CD4-positive, alpha-beta T cell (primary cell): Measurements from ENCODE around the gene ZNF770. TPM values are rescaled to one million over a fixed set of nuclear protein-coding genes. Genes with fewer than 3 reads are reported as not detected.

Experiments used
- ATAC-seq: fragments of 200-7000 bp; cut with Tn5 transposase; one replicate; pipeline ENCODE4 v1.10.0; 2022; ENCODE audit warnings: mild to moderate bottlenecking; ENCODE audit not compliant: poor library complexity
- CTCF ChIA-PET: fragments of 350-600 bp; sonication (Branson Sonifier 250); formaldehyde crosslinking; loops from one replicate; lab custom pipeline; 2021; ENCODE audit warnings: antibody characterized with exemption, inconsistent platforms; lab: Charles Lee
- POLR2A ChIA-PET: fragments of 350-600 bp; sonication (Branson Sonifier 250); formaldehyde crosslinking; loops from one replicate; lab custom pipeline; 2021; ENCODE audit warnings: antibody characterized with exemption, inconsistent platforms; lab: Charles Lee
- DNase-seq, 14 experiments: peaks; one replicate each; pipeline ENCODE4 v3.0.0-alpha.2; 2013 to 2020; ENCODE audit warnings: mixed read lengths in 2 of 14
- H3K27ac ChIP-seq, 2 donors: one replicate each; pipeline versions ENCODE4 v1.5.1 to v1.7.0; 2013; ENCODE audit warnings: low read length in 2 of 2, low read depth in 1 of 2, mild to moderate bottlenecking in 1 of 2
- H3K27me3 ChIP-seq, 2 experiments: 1 replicate in 1 of 2; 2 replicates in 1 of 2; pipeline versions ENCODE4 v1.6.1 to v1.7.0; 2013; ENCODE audit warnings: low read length in 2 of 2, control low read depth in 1 of 2, mild to moderate bottlenecking in 1 of 2, moderate library complexity in 1 of 2; ENCODE audit not compliant: insufficient read depth in 2 of 2, control insufficient read depth in 1 of 2
- H3K36me3 ChIP-seq: one replicate; pipeline ENCODE4 v1.6.1; 2013; ENCODE audit warnings: low read length, control low read depth; ENCODE audit not compliant: insufficient read depth
- H3K4me1 ChIP-seq: one replicate; pipeline ENCODE4 v1.6.1; 2013; ENCODE audit warnings: low read length, control low read depth; ENCODE audit not compliant: insufficient read depth
- H3K4me3 ChIP-seq: one replicate; pipeline ENCODE4 v1.5.1; 2013; ENCODE audit warnings: mild to moderate bottlenecking, low read length, moderate library complexity
- H3K9me3 ChIP-seq, 2 experiments: 1 replicate in 1 of 2; 2 replicates in 1 of 2; pipeline versions ENCODE4 v1.6.1 to v1.7.0; 2013; ENCODE audit warnings: low read length in 2 of 2, mild to moderate bottlenecking in 2 of 2, control low read depth in 1 of 2, moderate library complexity in 1 of 2; ENCODE audit not compliant: control insufficient read depth in 1 of 2, insufficient read depth in 1 of 2
- H3K27ac Mint-ChIP-seq: one replicate; pipeline ENCODE4 v1.8.0; 2020; ENCODE audit warnings: mixed read lengths
- H3K27me3 Mint-ChIP-seq: one replicate; pipeline ENCODE4 v1.8.0; 2021; ENCODE audit warnings: mixed read lengths
- H3K36me3 Mint-ChIP-seq: one replicate; pipeline ENCODE4 v1.8.0; 2021; ENCODE audit warnings: low read depth, mixed read lengths
- H3K4me1 Mint-ChIP-seq: one replicate; pipeline ENCODE4 v1.8.0; 2021; ENCODE audit warnings: low read depth, mixed read lengths
- H3K4me3 Mint-ChIP-seq: one replicate; pipeline ENCODE4 v1.8.0; 2020; ENCODE audit warnings: mild to moderate bottlenecking, mixed read lengths
- H3K9me3 Mint-ChIP-seq: one replicate; pipeline ENCODE4 v1.8.0; 2020; ENCODE audit warnings: mixed read lengths
- intact Hi-C, 2 experiments: fragments of 100-400 bp; cut with DNase I in 1 of 2; cut with micrococcal nuclease in 1 of 2; formaldehyde crosslinking; loops; one replicate each; pipeline versions ENCODE4 v1.15.1 to v1.9.0; 2023 to 2025; cut with DNase I, micrococcal nuclease
- total RNA-seq, 174 experiments: library from RNA in 2 of 174; stranded (reverse) in 2 of 174; gene quantifications; one replicate each; pipeline ENCODE4 v1.2.3 and lab custom pipeline; 2021 to 2026
- TF ChIP-seq, protein P1 (sequence below): fragments of 200-600 bp; IDR thresholded peaks from one replicate; pipeline ENCODE4 v1.8.0; 2022; ENCODE audit warnings: antibody characterized with exemption, mild to moderate bottlenecking

The ZNF770 gene
- total RNA-seq, 2 experiments from 2014 or later: 35.4 to 37.9 TPM

DNA sequence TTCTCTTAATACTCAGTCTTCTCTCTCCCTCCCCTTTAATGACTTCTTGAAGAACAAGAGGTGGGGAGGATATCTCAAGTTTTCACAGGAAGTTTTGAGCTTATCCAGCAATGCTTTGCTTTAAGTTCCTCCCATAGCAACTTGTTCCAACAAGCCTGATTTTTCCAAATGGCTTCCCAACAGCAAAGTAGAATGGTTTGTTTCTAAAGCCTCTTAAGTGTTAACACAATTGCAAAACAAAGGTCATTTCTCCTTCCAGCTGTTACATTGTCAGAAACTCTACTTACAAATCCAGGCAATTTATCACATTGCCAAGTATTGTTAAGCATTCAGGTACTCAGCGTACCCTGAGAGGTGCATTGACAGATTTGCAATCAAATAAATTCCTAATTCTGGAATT lies 6.8 kb upstream of the ZNF770 start:
- no peaks in the 10 kb centered on the region for H3K27me3 ChIP-seq
- no peaks in the 10 kb centered on the region for H3K4me1 Mint-ChIP-seq
- ChIA-PET POLR2A (no interaction called here), CTCF (no interaction called here)
- ATAC-seq: no peak
- H3K36me3 ChIP-seq: no peaks in the 10 kb centered on the region
- no peak overlapping the region for H3K4me3 ChIP-seq
- no peak overlapping the region for H3K27ac ChIP-seq
- no peak for DNase-seq
- no peak overlapping the region for H3K27ac Mint-ChIP-seq
- no peak overlapping the region for H3K4me3 Mint-ChIP-seq
- H3K36me3 Mint-ChIP-seq: no peaks in the 10 kb centered on the region
- H3K9me3 Mint-ChIP-seq: no peaks in the 10 kb centered on the region
- H3K4me1 ChIP-seq: no peaks in the 10 kb centered on the region
- no peaks in the 10 kb centered on the region for H3K9me3 ChIP-seq
- H3K27me3 Mint-ChIP-seq: peaks cover 3% of the 10 kb centered on the region
- TF ChIP-seq, protein P1, sequence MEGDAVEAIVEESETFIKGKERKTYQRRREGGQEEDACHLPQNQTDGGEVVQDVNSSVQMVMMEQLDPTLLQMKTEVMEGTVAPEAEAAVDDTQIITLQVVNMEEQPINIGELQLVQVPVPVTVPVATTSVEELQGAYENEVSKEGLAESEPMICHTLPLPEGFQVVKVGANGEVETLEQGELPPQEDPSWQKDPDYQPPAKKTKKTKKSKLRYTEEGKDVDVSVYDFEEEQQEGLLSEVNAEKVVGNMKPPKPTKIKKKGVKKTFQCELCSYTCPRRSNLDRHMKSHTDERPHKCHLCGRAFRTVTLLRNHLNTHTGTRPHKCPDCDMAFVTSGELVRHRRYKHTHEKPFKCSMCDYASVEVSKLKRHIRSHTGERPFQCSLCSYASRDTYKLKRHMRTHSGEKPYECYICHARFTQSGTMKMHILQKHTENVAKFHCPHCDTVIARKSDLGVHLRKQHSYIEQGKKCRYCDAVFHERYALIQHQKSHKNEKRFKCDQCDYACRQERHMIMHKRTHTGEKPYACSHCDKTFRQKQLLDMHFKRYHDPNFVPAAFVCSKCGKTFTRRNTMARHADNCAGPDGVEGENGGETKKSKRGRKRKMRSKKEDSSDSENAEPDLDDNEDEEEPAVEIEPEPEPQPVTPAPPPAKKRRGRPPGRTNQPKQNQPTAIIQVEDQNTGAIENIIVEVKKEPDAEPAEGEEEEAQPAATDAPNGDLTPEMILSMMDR: no peak
- intact Hi-C loops: no loop called here

DNA sequence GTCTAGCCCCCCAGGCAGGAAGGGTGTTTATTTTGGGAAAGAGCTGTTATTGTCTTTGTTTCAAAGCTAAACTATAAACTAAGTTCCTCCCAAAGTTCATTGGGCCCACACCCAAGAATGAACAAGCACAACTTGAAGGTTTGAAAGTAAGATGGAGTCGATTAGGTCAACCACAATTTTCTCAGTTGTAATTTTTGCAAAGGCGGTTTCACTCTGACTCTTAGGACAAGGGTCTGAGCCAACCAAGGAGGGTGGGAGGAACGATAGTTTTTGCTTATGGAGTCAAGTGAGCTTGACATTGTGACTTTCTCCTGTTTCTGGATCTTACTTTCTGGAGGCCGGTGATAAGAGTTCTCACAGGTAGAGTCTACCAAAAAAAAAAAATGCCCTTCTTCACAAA lies 5.8 kb upstream of the ZNF770 start:
- CTCF ChIA-PET: no interaction called here
- Histone ChIP-seq H3K4me1 (peaks cover 3% of the 10 kb centered on the region), H3K9me3 (no peaks in the 10 kb centered on the region), H3K27me3 (no peaks in the 10 kb centered on the region), H3K4me3 (no peak overlapping the region), H3K27ac (no peak overlapping the region), H3K36me3 (no peaks in the 10 kb centered on the region)
- POLR2A ChIA-PET: no interaction called here
- Mint-ChIP-seq H3K36me3 (no peaks in the 10 kb centered on the region), H3K9me3 (no peaks in the 10 kb centered on the region), H3K4me3 (no peak overlapping the region), H3K27me3 (peaks cover 3% of the 10 kb centered on the region), H3K4me1 (peaks cover 9% of the 10 kb centered on the region), H3K27ac (no peak overlapping the region)
- TF ChIP-seq, protein P1: no peak
- no peak for ATAC-seq
- DNase-seq: no peak
- intact Hi-C loops: no loop called here

DNA sequence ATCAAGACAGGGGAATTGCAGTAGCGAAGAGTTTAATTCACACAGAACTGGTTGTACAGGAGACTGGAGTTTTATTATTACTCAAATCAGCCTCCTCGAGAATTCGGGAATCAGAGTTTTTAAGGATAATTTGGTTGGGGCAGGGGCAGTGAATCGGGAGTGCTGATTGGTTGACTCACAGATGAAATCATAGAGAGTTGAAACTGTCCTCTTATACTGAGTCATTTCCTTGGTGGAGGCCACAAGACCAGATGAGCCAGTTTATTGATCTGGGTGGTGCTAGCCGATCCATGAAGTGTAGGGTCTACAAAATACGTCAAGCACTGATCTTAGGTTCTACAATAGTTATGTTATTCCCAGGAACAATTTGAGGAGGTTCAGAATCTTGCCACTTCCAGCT lies 5.3 kb upstream of the ZNF770 start:
- peaks cover 3% of the 10 kb centered on the region for H3K36me3 Mint-ChIP-seq
- H3K4me1 Mint-ChIP-seq: peaks cover 14% of the 10 kb centered on the region
- ATAC-seq (no peak), DNase-seq (no peak)
- Histone ChIP-seq H3K27me3 (no peaks in the 10 kb centered on the region), H3K4me1 (peaks cover 3% of the 10 kb centered on the region), H3K9me3 (no peaks in the 10 kb centered on the region), H3K27ac (no peak overlapping the region), H3K4me3 (no peak overlapping the region), H3K36me3 (no peaks in the 10 kb centered on the region)
- CTCF ChIA-PET: no interaction called here
- H3K9me3 Mint-ChIP-seq: no peaks in the 10 kb centered on the region
- TF ChIP-seq, protein P1: no peak
- intact Hi-C loops: no loop called here
- H3K27ac Mint-ChIP-seq: no peak overlapping the region
- no peak overlapping the region for H3K4me3 Mint-ChIP-seq
- POLR2A ChIA-PET: no interaction called here
- peaks cover 3% of the 10 kb centered on the region for H3K27me3 Mint-ChIP-seq
